CD1c-positive myeloid dendritic cell (primary cell): Measurements from ENCODE around the gene ATF7.
"Not testable (repeated sequence)": the region's sequence is repeated elsewhere in the genome, so short reads cannot be mapped to it uniquely, and the experiment has no call there.

ENCODE experiments used
- DNase-seq: peaks from one replicate; pipeline ENCODE4 v3.0.0-alpha.2; 2016; ENCODE audit errors: extremely low spot score

The ATF7 gene

GRCh38 chr12:53483225-53483978 is 142.8 kb downstream of the ATF7 start:
- DNase-seq, result no peak

DNA sequence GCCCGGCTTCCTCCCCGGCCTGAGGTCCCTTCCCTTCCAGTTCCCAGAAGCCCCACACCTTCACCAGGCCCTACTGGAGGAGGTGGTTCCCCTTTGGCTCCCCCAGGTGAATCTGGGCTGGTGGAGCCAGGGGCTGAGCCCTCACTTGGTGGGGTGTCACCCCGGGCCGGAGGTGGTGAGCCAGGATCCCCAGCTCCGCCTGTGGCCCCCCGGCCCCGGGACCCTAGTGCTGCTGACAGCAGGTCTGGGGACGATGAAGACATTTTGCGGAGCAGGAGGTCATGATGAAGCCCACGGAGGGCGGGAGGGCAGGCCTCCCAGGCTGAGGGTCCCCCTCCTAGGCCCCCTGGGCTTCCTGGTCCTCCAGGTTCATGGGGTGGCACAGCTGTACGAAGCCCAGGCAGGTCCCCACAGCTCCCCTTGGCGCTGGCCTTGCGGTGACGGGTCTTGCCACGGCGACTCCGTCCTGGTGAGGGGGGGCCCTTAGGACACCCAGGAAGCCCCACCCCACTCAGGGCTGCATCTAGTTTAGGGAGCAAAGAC is 143.5 kb downstream of the ATF7 start:
- DNase-seq, result no peak

DNA sequence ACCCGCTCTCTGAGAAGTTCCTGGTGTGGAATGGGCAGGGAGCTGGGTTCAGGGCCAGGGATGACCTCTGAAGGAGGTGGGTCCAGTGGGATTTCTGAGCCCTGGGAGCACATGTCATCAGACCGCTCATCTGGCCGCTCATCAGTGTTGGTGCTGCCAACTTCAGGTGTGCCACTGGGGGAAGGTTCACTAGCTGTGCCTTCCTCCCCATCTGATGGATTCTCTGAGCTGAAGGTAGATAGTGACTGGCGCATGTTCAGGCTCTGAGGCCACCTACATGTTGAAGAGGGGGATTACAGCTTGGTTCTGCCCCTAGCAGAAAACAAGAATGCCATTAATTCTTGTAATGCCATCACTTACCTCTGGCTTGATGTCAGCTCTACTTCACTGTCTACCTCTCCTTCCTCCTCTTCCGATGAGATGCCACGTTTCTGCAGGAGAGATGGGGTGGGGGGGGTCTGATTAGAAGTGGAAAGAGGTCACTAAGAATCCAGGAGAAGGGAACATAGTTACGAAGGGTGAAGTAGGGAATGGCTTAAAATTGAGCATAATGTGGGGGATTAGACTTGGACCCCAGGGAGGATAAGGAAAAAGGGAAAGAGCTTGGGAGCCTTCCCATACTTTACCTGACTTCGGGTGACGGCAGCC is 144.1 kb downstream of the ATF7 start:
- no peak for DNase-seq

- DNase-seq, result not testable (repeated sequence)
These were observed 144.7 kb downstream of the ATF7 start for GRCh38 chr12:53481458-53481857.

GRCh38 chr12:53480491-53481442 is 145.4 kb downstream of the ATF7 start:
- no peak for DNase-seq

DNA sequence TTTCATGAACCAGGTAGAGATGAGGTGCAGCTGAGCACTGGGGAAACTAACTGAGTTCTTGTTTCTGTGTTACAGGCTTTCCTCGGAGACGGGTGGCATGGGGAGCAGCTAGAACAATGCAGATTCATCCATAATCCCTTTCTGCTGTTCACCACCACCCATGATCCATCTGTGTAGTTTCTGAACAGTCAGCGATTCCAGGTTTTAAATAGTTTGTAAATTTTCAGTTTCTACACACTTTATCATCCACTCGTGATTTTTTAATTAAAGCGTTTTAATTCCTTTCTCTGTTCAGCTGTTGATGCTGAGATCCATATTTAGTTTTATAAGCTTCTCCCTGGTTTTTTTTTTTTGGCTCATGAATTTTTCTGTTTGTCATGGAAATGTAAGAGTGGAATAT is 146.9 kb downstream of the ATF7 start:
- DNase-seq, result no peak

GRCh38 chr12:53478865-53479264 is 147.3 kb downstream of the ATF7 start:
- DNase-seq, result no peak

DNA sequence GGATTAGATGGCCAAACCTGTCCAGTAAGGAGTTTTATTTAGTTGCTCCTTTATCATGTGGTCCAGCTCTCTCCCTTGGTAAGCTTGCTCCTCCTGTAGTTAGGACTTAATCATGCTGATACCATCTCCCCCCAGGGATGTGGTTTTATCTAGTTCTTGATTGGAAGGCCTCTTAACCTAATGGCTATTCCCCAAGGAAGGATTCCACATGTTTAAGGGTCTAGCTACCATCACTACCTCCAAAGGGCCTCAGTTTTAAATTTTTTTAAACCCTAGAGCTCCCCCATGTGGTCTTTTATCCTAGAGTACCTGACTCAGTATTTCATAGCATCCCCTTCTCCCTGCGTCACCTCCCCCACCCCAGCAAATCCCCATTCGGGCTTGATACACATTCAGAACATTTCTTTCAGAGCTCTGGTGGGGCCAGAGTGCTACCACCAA is 149.4 kb downstream of the ATF7 start:
- no peak for DNase-seq

- DNase-seq, result peak; percentile 37
These were observed 151.4 kb downstream of the ATF7 start for GRCh38 chr12:53474819-53475218.

- no peak for DNase-seq
These were observed 152.1 kb downstream of the ATF7 start for GRCh38 chr12:53474077-53474476.

- no peak for DNase-seq
These were observed 154.1 kb downstream of the ATF7 start for GRCh38 chr12:53472056-53472582.

GRCh38 chr12:53468282-53468681 is 157.9 kb downstream of the ATF7 start:
- no peak for DNase-seq

DNA sequence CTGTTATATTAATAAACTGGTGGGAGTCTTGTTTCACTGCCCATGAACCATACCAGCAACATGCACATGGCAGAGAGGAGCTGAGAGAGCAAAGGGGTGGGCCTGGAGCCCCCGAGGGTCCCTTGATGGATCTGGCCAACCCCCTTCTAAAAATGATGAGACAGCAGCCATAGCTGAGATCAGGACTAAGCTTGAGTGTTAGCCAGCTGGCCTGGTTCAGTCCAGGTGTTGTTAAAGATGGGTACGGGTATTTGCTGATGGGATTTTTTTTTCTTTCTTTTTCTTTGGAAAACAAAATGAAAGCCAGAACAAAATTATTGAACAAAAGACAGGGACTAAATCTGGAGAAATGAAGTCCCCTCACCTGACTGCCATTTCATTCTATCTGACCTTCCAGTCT is 158.3 kb downstream of the ATF7 start:
- no peak for DNase-seq

- no peak for DNase-seq
These were observed 159.1 kb downstream of the ATF7 start for GRCh38 chr12:53467082-53467481.

DNA sequence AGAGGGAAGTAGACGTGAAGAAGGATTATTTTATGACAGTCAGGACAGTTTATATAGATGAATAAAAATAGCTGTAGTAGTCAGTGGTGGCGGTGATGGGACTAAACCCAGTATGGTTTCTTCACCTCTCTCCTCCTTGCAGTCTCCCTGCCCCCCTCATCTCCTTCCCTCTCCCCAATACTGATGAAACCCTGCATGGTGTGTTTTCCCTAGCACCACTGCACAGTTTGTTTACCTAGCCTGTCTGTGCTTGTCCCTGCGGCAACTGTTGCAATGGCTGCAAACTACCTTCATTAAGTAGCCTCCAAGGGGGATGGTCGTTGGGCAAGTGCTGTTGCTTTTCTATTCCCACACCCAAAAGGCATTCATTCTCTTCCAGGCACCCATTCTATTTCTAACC is 159.5 kb downstream of the ATF7 start:
- DNase-seq, result no peak

DNA sequence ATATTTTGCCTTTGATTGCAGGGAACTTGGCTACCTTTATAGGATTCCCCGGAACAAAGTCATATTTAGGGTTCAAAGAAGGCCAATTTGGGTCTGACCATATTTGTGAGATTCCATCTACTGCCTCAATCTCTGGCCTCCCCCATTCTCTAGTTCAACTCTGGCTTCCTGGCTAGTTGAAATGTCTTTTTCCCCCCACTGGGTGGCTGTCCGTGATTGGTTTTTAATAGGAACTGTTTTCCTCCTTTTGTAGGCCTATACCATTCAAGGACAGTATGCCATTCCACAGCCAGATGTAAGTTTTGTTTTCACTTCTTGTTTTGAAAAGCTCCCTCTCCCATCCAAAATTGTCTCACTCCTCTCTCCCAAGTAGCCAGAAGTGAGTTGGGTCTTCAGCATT is 160.5 kb downstream of the ATF7 start:
- peak; percentile 36 for DNase-seq

- no peak for DNase-seq
These were observed 161.3 kb downstream of the ATF7 start for GRCh38 chr12:53464685-53465418.

GRCh38 chr12:53463802-53464560 is 162.2 kb downstream of the ATF7 start:
- DNase-seq, result no peak

DNA sequence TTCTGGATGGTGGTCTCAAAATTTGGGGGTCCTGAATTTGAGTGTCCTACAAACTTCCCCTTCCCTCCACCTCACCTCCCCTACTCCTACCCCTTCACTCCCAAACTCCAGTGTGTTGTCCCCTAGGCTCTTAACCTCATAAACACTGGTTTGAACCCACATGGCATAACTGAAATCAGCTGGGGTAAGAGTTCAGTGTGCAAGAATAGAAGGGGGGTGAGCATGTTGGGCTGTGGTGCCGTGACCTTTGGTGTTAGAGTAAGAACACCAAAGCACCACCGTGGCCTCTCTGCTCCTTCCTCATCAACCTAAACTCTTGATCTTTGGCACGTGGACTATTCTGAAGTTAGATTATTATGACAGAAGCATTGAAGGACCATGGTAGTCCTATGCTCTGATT is 163.2 kb downstream of the ATF7 start:
- DNase-seq, result no peak

- DNase-seq, result no peak
These were observed 164.6 kb downstream of the ATF7 start for GRCh38 chr12:53461591-53461990.
